Calu3 (cell line): ENCODE results near the gene ZNF521. TPM values are rescaled to one million over a fixed set of nuclear protein-coding genes. Genes with fewer than 3 reads are reported as not detected.

Experiments used
- BruUV-seq: library from RNA; stranded (reverse); fragments of 400-500 nt; replicated peaks from 2 replicates; lab custom pipeline; 2021; lab: Mats Ljungman, UMichigan
- CTCF ChIA-PET: fragments of 300-600 bp; sonication (Branson Sonifier 250); formaldehyde crosslinking; loops from one replicate; lab custom pipeline; 2022; ENCODE audit warnings: antibody characterized with exemption; lab: Charles Lee
- DNase-seq: peaks from one replicate; pipeline ENCODE4 v3.0.0; 2022
- H3K27ac Mint-ChIP-seq: one replicate; pipeline ENCODE4 v1.8.0; 2022; ENCODE audit warnings: mixed read lengths; ENCODE audit not compliant: unreplicated experiment
- H3K27me3 Mint-ChIP-seq: one replicate; pipeline ENCODE4 v1.8.0; 2022; ENCODE audit warnings: mixed read lengths; ENCODE audit not compliant: unreplicated experiment
- H3K36me3 Mint-ChIP-seq: one replicate; pipeline ENCODE4 v1.8.0; 2022; ENCODE audit warnings: mild to moderate bottlenecking, moderate library complexity, mixed read lengths; ENCODE audit not compliant: insufficient read depth, unreplicated experiment
- H3K4me1 Mint-ChIP-seq: one replicate; pipeline ENCODE4 v1.8.0; 2022; ENCODE audit warnings: mild to moderate bottlenecking, low read depth, mixed read lengths; ENCODE audit not compliant: unreplicated experiment
- H3K4me3 Mint-ChIP-seq: one replicate; pipeline ENCODE4 v1.8.0; 2022; ENCODE audit warnings: mild to moderate bottlenecking, low read depth, moderate library complexity, mixed read lengths; ENCODE audit not compliant: unreplicated experiment
- H3K9me3 Mint-ChIP-seq: one replicate; pipeline ENCODE4 v1.8.0; 2022; ENCODE audit warnings: low read depth, mixed read lengths; ENCODE audit not compliant: unreplicated experiment
- intact Hi-C: fragments of 100-400 bp; cut with micrococcal nuclease; formaldehyde crosslinking; loops from one replicate; pipeline ENCODE4 v1.10.0; 2022; ENCODE audit not compliant: unreplicated experiment
- total RNA-seq: library from RNA; stranded (reverse); gene quantifications from 2 replicates; pipeline ENCODE4 v1.2.3, GENCODE V29; 2022
- TF ChIP-seq, protein P1 (sequence below): fragments of 200-600 bp; IDR thresholded peaks from one replicate; pipeline ENCODE4 v1.8.0; 2022; ENCODE audit warnings: antibody characterized with exemption; ENCODE audit not compliant: unreplicated experiment

The ZNF521 gene
- total RNA-seq, 1 experiment from 2014 or later = not detected

DNA sequence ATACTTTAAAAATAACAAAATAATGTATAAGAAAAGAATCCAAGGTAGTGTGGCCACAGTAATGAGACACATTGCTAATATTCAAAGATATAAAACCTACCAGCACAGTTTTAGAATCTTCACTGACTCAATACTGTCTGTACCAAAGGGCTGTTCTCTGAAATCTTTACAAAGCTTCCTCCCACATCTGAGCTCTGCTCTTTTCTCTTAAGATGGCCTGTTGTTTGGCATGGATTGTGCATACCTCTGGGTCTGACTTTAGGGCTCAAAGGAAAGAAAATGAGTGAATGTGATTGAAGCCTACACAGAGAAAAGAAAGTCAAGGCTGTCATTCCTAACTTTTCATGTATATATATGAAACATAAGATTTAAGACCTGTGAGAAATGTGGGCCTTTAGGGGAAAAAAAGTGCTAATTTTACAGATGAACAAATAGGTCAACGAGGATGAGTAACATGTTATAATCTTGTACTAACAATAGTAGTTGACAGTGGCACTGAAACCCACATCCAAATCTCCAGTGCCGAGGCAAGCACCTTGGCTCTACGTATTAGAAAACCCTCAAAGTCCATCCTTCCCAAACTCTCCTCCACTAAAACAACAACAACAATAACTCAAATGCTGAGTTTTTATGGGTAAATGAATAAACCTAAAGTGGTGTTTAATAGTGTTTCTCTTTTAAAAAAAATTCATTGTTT is 114.2 kb downstream of the ZNF521 start:
- intact Hi-C loops = no loop called here
- BruUV-seq = no TSS peak
- Mint-ChIP-seq H3K27me3 (peaks cover 19% of the 10 kb centered on the region), H3K9me3 (no peaks in the 10 kb centered on the region), H3K27ac (no peak overlapping the region), H3K4me3 (no peak overlapping the region), H3K36me3 (no peaks in the 10 kb centered on the region), H3K4me1 (no peaks in the 10 kb centered on the region)
- no peak for DNase-seq
- TF ChIP-seq, protein P1, sequence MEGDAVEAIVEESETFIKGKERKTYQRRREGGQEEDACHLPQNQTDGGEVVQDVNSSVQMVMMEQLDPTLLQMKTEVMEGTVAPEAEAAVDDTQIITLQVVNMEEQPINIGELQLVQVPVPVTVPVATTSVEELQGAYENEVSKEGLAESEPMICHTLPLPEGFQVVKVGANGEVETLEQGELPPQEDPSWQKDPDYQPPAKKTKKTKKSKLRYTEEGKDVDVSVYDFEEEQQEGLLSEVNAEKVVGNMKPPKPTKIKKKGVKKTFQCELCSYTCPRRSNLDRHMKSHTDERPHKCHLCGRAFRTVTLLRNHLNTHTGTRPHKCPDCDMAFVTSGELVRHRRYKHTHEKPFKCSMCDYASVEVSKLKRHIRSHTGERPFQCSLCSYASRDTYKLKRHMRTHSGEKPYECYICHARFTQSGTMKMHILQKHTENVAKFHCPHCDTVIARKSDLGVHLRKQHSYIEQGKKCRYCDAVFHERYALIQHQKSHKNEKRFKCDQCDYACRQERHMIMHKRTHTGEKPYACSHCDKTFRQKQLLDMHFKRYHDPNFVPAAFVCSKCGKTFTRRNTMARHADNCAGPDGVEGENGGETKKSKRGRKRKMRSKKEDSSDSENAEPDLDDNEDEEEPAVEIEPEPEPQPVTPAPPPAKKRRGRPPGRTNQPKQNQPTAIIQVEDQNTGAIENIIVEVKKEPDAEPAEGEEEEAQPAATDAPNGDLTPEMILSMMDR = no peak
- CTCF ChIA-PET = no interaction called here

- no TSS peak for BruUV-seq
- H3K27me3 Mint-ChIP-seq = peaks cover 17% of the 10 kb centered on the region
- CTCF ChIA-PET = no interaction called here
- H3K4me1 Mint-ChIP-seq = no peaks in the 10 kb centered on the region
- H3K4me3 Mint-ChIP-seq = no peak overlapping the region
- intact Hi-C loops = no loop called here
- no peak overlapping the region for H3K27ac Mint-ChIP-seq
- DNase-seq = no peak
- no peaks in the 10 kb centered on the region for H3K36me3 Mint-ChIP-seq
- no peaks in the 10 kb centered on the region for H3K9me3 Mint-ChIP-seq
- TF ChIP-seq, protein P1 = no peak
These were observed 115.2 kb downstream of the ZNF521 start for GRCh38 chr18:25236736-25237135.

- no TSS peak for BruUV-seq
- H3K27ac Mint-ChIP-seq = no peak overlapping the region
- no peaks in the 10 kb centered on the region for H3K9me3 Mint-ChIP-seq
- no peak overlapping the region for H3K4me3 Mint-ChIP-seq
- no peak for DNase-seq
- no peaks in the 10 kb centered on the region for H3K4me1 Mint-ChIP-seq
- TF ChIP-seq, protein P1 = no peak
- H3K27me3 Mint-ChIP-seq = peaks cover 28% of the 10 kb centered on the region
- CTCF ChIA-PET = no interaction called here
- intact Hi-C loops = no loop called here
- H3K36me3 Mint-ChIP-seq = no peaks in the 10 kb centered on the region
These were observed 116.4 kb downstream of the ZNF521 start for GRCh38 chr18:25235401-25236042.

- BruUV-seq = no TSS peak
- intact Hi-C loops = no loop called here
- CTCF ChIA-PET = no interaction called here
- Mint-ChIP-seq H3K4me3 (no peak overlapping the region), H3K36me3 (no peaks in the 10 kb centered on the region), H3K27me3 (peaks cover 28% of the 10 kb centered on the region), H3K27ac (no peak overlapping the region), H3K4me1 (no peaks in the 10 kb centered on the region), H3K9me3 (no peaks in the 10 kb centered on the region)
- TF ChIP-seq, protein P1 = no peak
- no peak for DNase-seq
These were observed 117.1 kb downstream of the ZNF521 start for GRCh38 chr18:25234740-25235345.
